K562 (cell line): ENCODE measurements around the gene MINDY4. TPM values are rescaled to one million over a fixed set of nuclear protein-coding genes. Genes with fewer than 3 reads are reported as not detected.

Experiments used
- ATAC-seq: fragments of 200-7000 bp; cut with Tn5 transposase; 3 replicates; pipeline ENCODE4 v1.9.1; 2020; ENCODE audit warnings: moderate library complexity
- BruUV-seq: library from RNA; stranded (reverse); fragments of 400-500 nt; replicated peaks from 2 replicates; lab custom pipeline; 2021; lab: Mats Ljungman, UMichigan
- CTCF ChIA-PET: fragments of 300-600 bp; formaldehyde crosslinking; extraction: SDS; loops from one replicate; lab custom pipeline; 2021; ENCODE audit warnings: low intra/inter-chr PET ratio; lab: Yijun Ruan, JAX
- POLR2A ChIA-PET: fragments of 300-600, 350-650 bp; sonication (Branson Sonifier 250); formaldehyde crosslinking; extraction: SDS; loops from one replicate; lab custom pipeline; 2021; ENCODE audit warnings: antibody characterized with exemption, inconsistent platforms; lab: Yijun Ruan, JAX
- DNase-seq, 4 experiments: peaks; one replicate each; pipeline versions ENCODE4 v3.0.0 to v3.0.0-alpha.2; 2011 to 2018; ENCODE audit warnings: low spot score in 3 of 4, mixed read lengths in 3 of 4; ENCODE audit errors: extremely low read depth in 1 of 4
- FAIRE-seq: peaks from 2 replicates; lab custom pipeline; 2011; peaks lifted over from hg19 to GRCh38; lab: Jason Lieb, UNC
- H2AFZ ChIP-seq: 2 replicates; pipeline ENCODE4 v1.6.0; 2011; ENCODE audit warnings: low read depth, low read length, control low read depth, inconsistent platforms
- H3K27ac ChIP-seq: fragments of 200-600 bp; 3 replicates; pipeline ENCODE4 v1.8.0; 2011; ENCODE audit warnings: low read depth, mild to moderate bottlenecking, control low read depth, inconsistent platforms, low read length, moderate library complexity, mixed read lengths; ENCODE audit errors: extremely low read depth
- H3K27me3 ChIP-seq, 2 experiments: fragments of 300-600 bp in 1 of 2; 2 replicates in 1 of 2; 3 replicates in 1 of 2; pipeline versions ENCODE4 v1.6.0 to v1.8.0; 2011; ENCODE audit warnings: inconsistent platforms in 2 of 2, low read length in 2 of 2, mild to moderate bottlenecking in 1 of 2, mixed read lengths in 1 of 2, moderate library complexity in 1 of 2; ENCODE audit not compliant: control insufficient read depth in 2 of 2, insufficient read depth in 2 of 2
- H3K36me3 ChIP-seq: fragments of 300-600 bp; 3 replicates; pipeline ENCODE4 v1.8.0; 2011; ENCODE audit warnings: mild to moderate bottlenecking, low read length, inconsistent platforms; ENCODE audit not compliant: control insufficient read depth, insufficient read depth
- H3K4me1 ChIP-seq, 2 experiments: fragments of 200-600 bp in 1 of 2; replicated peaks in 1 of 2; 2 replicates in 1 of 2; 3 replicates in 1 of 2; pipeline versions ENCODE4 v1.5.1 to v1.8.0; 2011; ENCODE audit warnings: inconsistent platforms in 2 of 2, low read length in 2 of 2, mild to moderate bottlenecking in 1 of 2, mixed read lengths in 1 of 2, moderate library complexity in 1 of 2; ENCODE audit not compliant: control insufficient read depth in 2 of 2, insufficient read depth in 2 of 2
- H3K4me2 ChIP-seq: 2 replicates; pipeline ENCODE4 v1.6.1; 2011; ENCODE audit warnings: low read length, control low read depth, inconsistent platforms, mixed read lengths; ENCODE audit not compliant: insufficient read depth
- H3K4me3 ChIP-seq: fragments of 200-600 bp; sonication (generic), shearing (Covaris generic); 2 replicates; pipeline ENCODE4 v1.5.1; 2016; ENCODE audit warnings: control low read depth, inconsistent platforms
- H3K79me2 ChIP-seq: fragments of 200-600 bp; 3 replicates; pipeline ENCODE4 v1.8.0; 2011; ENCODE audit warnings: low read length, inconsistent platforms; ENCODE audit not compliant: control insufficient read depth, insufficient read depth
- H3K9ac ChIP-seq, 2 experiments: 2 replicates each; pipeline versions ENCODE4 v1.6.0 to v1.6.1; 2011; ENCODE audit warnings: low read depth in 2 of 2, low read length in 2 of 2, control low read depth in 1 of 2, inconsistent platforms in 1 of 2, mild to moderate bottlenecking in 1 of 2, mixed read lengths in 1 of 2; ENCODE audit not compliant: insufficient read depth in 1 of 2
- H3K9me1 ChIP-seq: one replicate; pipeline ENCODE4 v1.6.0; 2011; ENCODE audit warnings: inconsistent platforms, mild to moderate bottlenecking, low read length, moderate library complexity; ENCODE audit not compliant: control insufficient read depth, insufficient read depth
- H3K9me3 ChIP-seq: replicated peaks from 2 replicates; pipeline ENCODE4 v1.5.1; 2011; ENCODE audit warnings: low read depth, low read length, inconsistent platforms; ENCODE audit not compliant: control insufficient read depth, insufficient read depth
- H4K20me1 ChIP-seq: replicated peaks from 2 replicates; pipeline ENCODE4 v1.6.1; 2011; ENCODE audit warnings: low read length, inconsistent platforms, mixed read lengths; ENCODE audit not compliant: control insufficient read depth, insufficient read depth
- ADNP ChIP-seq: fragments of 200-800 bp; sonication (Bioruptor generic); IDR thresholded peaks from 2 replicates; pipeline ENCODE4 v1.6.1; 2016; ENCODE audit warnings: missing genetic modification characterization, missing compliant biosample characterization
- CEBPG ChIP-seq, 3 experiments: fragments of 200-800 bp in 1 of 3; sonication (Bioruptor generic) in 1 of 3; sonication (generic) in 1 of 3; formaldehyde crosslinking in 1 of 3; IDR thresholded peaks in 2 of 3; conservative IDR thresholded peaks in 1 of 3; 2 replicates each; pipeline versions ENCODE4 v1.6.1 to v1.8.0; 2016 to 2022; ENCODE audit warnings: missing compliant biosample characterization in 2 of 3, missing genetic modification characterization in 2 of 3, mild to moderate bottlenecking in 1 of 3, missing genetic modification reagents in 1 of 3
- CREB1 ChIP-seq, 2 experiments: sonication (generic) in 1 of 2; formaldehyde crosslinking in 1 of 2; IDR thresholded peaks; 2 replicates each; pipeline versions ENCODE4 v1.6.1 to v1.8.0; 2012 to 2022; ENCODE audit warnings: inconsistent platforms in 1 of 2, mild to moderate bottlenecking in 1 of 2, missing genetic modification reagents in 1 of 2, moderate library complexity in 1 of 2
- HMG20A ChIP-seq: fragments of 450-650 bp; formaldehyde crosslinking; conservative IDR thresholded peaks from 2 replicates; pipeline ENCODE4 v1.4.0; 2020; ENCODE audit warnings: mild to moderate bottlenecking, mixed read lengths
- HSF4 ChIP-seq: fragments of 250-450 bp; sonication (Bioruptor Pico); IDR thresholded peaks from 2 replicates; pipeline ENCODE4 v2.1.2; 2022; ENCODE audit warnings: mild to moderate bottlenecking, moderate library complexity, borderline replicate concordance
- NFE2L1 ChIP-seq: fragments of 450-650 bp; IDR thresholded peaks from 2 replicates; pipeline ENCODE4 v1.6.1; 2016; ENCODE audit warnings: missing genetic modification characterization, low read depth, mild to moderate bottlenecking, missing compliant biosample characterization, moderate library complexity, borderline replicate concordance
- NFIC ChIP-seq: fragments of 450-650 bp; IDR thresholded peaks from 2 replicates; pipeline ENCODE4 v1.6.1; 2017; ENCODE audit warnings: mild to moderate bottlenecking, inconsistent platforms
- RAD21 ChIP-seq, 2 experiments: fragments of 250-450 bp in 1 of 2; fragments of 450-650 bp in 1 of 2; sonication (Bioruptor Pico) in 1 of 2; formaldehyde crosslinking in 1 of 2; IDR thresholded peaks in 1 of 2; conservative IDR thresholded peaks in 1 of 2; 2 replicates each; pipeline versions ENCODE4 v1.4.0 to v1.8.0; 2020 to 2022; ENCODE audit warnings: mild to moderate bottlenecking in 2 of 2, moderate library complexity in 1 of 2
- SMARCB1 ChIP-seq: IDR thresholded peaks from 2 replicates; pipeline ENCODE4 v1.6.1; 2011; ENCODE audit warnings: improper control_type of control experiment, low read depth; ENCODE audit not compliant: insufficient read length
- SMC3 ChIP-seq: conservative IDR thresholded peaks from 2 replicates; pipeline ENCODE4 v1.6.1; 2011; ENCODE audit warnings: low read depth, low read length, improper control_type of control experiment; ENCODE audit not compliant: insufficient read depth
- TSC22D4 ChIP-seq: fragments of 450-650 bp; IDR thresholded peaks from 2 replicates; pipeline ENCODE4 v1.6.1; 2016; ENCODE audit warnings: missing genetic modification characterization, missing biosample characterization, control low read depth
- ZNF23 ChIP-seq: fragments of 250-450 bp; sonication (Bioruptor Pico); IDR thresholded peaks from 2 replicates; pipeline ENCODE4 v1.4.0; 2020; ENCODE audit warnings: mild to moderate bottlenecking
- WGBS: fragments of 100-300 bp; shearing (Covaris generic); methylation state at CpG from one replicate; pipeline ENCODE4 v1.1.6; 2016; ENCODE audit warnings: low coverage, mixed read lengths; ENCODE audit not compliant: insufficient coverage; ENCODE audit errors: missing lambda C conversion rate; 5-methylcytosine and 5-hydroxymethylcytosine counted together
- in situ Hi-C: fragments of 300-500 bp; cut with MboI; formaldehyde crosslinking; loops from 4 replicates; pipeline ENCODE4 v1.15.0; 2018; ENCODE audit warnings: inconsistent platforms, mixed read lengths
- intact Hi-C: fragments of 100-400 bp; cut with micrococcal nuclease; formaldehyde crosslinking; loops from 2 replicates; pipeline ENCODE4 v1.14.2; 2022
- polyA plus RNA-seq, 8 experiments: library from polyadenylated mRNA; depleted of rRNA in 4 of 8; stranded (reverse) in 5 of 8; unstranded in 3 of 8; fragments of >200 nt; fragmentation: Nextera tagmentation in 2 of 8; fragmentation: Illumina TruSeq in 1 of 8; extraction: Ambion mirVana in 2 of 8; extraction: Trizol in 1 of 8; gene quantifications; 2 replicates each; pipeline versions ENCODE4 v1.2.1 to v1.2.3, GENCODE V29; 2011 to 2014; ENCODE audit warnings: inconsistent platforms in 1 of 8, missing spikeins in 1 of 8
- total RNA-seq, 7 experiments: library from RNA; depleted of rRNA in 6 of 7; stranded (reverse); fragments of >200 nt in 6 of 7; fragmentation: Illumina TruSeq in 2 of 7; extraction: Trizol in 2 of 7; gene quantifications; 2 replicates each; pipeline versions ENCODE4 v1.2.1 to v1.2.3, GENCODE V29; 2011 to 2021; ENCODE audit warnings: low replicate concordance in 1 of 7
- TF ChIP-seq, protein P1 (sequence below): fragments of 450-650 bp; IDR thresholded peaks from 2 replicates; pipeline ENCODE4 v1.6.1; 2016; ENCODE audit warnings: borderline replicate concordance
- TF ChIP-seq, protein P2 (sequence below): conservative IDR thresholded peaks from 2 replicates; pipeline ENCODE4 v1.6.1; 2011; ENCODE audit warnings: low read depth, mild to moderate bottlenecking, low read length; ENCODE audit not compliant: control insufficient read depth
- TF ChIP-seq, protein P3 (sequence below): sonication (generic); IDR thresholded peaks from 2 replicates; pipeline ENCODE4 v1.6.1; 2016

Gene MINDY4
- total and polyA plus RNA-seq, 9 of the 15 experiments (the other 6 are each of a cell fraction or from before 2014, with no cell fraction given), result 2.1 to 16.7 (median 11.0) TPM

DNA sequence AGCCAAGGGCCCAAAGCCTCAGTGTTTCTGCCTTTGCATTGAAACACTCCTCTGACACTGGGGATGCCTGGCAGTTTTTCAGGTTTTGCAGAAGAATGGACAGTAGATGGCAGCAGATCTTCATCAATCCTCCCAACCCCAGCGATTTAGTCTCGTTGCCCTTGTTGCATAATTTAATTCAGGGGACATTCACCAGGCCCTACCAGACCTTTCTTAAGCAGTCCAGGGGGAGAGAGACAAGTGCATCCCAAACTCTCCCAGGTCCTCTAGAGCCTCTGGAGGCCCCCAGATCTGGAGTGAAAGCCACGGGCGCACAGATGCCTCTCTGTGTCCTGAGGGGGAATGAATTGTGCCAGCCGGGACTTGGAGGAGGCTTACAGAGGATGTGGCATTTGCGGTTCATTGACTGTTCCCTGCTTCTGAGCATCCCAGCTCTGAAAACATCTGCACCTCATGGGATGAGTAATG lies 29.6 kb downstream of the MINDY4 start (continued):
- TF ChIP-seq RAD21 (CRISPR knock-in tag; conservative IDR thresholded peaks at IDR 0.05 in 1 of 2, IDR thresholded peaks at IDR 0.05 in 1 of 2) (peak; percentile 74 to 85), NFIC (peak; percentile 20; the same call in 1 of the 2 replicates), CEBPG (CRISPR knock-in tag; IDR thresholded peaks at IDR 0.05) (no peak; the same call in 1 of the 2 replicates), CEBPG (tag; conservative IDR thresholded peaks at IDR 0.05 in 1 of 2, IDR thresholded peaks at IDR 0.05 in 1 of 2) (peak; percentile 30 to 52; a peak in 2 of 4 replicates), SMC3 (peak; percentile 84), HMG20A (CRISPR knock-in tag) (no peak)
- TF ChIP-seq, all 486 proteins: peak for 10

DNA sequence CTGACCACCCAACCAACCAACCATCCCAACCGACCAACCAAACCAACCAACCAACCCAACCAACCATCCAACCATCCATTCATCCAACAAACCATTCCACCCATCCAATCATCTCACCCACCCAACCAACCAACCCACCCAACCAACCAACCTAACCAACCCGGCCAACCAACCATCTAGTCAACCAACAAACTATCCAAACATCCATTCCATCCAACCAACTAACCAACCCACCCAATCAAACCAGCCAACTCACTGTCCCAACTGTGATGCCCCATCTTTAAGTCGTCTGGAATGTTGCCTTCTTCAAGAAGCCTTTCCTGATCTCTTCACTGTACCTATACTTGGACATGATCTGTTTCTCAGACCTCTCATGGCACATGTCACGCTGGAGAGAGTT lies 31.6 kb downstream of the MINDY4 start:
- ChIA-PET CTCF (interaction anchor here (1.0 kb wide), 1 partner anchor 172 kb away, joined by 3 read pairs; no protein-coding TSS in a partner anchor), POLR2A (no interaction called here)
- WGBS, result 45% methylated on average over 4 of the region's 4 CpGs
- Histone ChIP-seq H3K27ac (no peak overlapping the region), H3K36me3 (peaks cover 41% of the 10 kb centered on the region; the same call in 2 of the 3 replicates), H3K9ac (no peak overlapping the region), H3K4me1 (peaks cover 0 to 7% of the 10 kb centered on the region in 2 experiments; a peak in 3 of 5 replicates), H3K9me3 (no peaks in the 10 kb centered on the region), H4K20me1 (peaks cover 5% of the 10 kb centered on the region; the same call in 1 of the 2 replicates), H3K79me2 (no peaks in the 10 kb centered on the region), H3K27me3 (no peaks in the 10 kb centered on the region), H3K9me1 (peaks cover 4% of the 10 kb centered on the region), H3K4me3 (no peak overlapping the region), H2AFZ (no peak overlapping the region), H3K4me2 (no peak overlapping the region)
- intact Hi-C loops, result loop anchor here (5.0 kb wide), 1 partner anchor 94 kb away; no protein-coding TSS in a partner anchor
- DNase-seq, result no peak
- BruUV-seq, result no TSS peak
- FAIRE-seq, result no peak
- ATAC-seq, result no peak
- in situ Hi-C loops, result loop anchor here (5.0 kb wide), 3 partner anchors 56 to 319 kb away; no protein-coding TSS in a partner anchor
- TF ChIP-seq HSF4 (CRISPR knock-in tag) (no peak), NFE2L1 (tag) (no peak), SMARCB1 (no peak), ZNF23 (CRISPR knock-in tag) (no peak), ADNP (tag) (no peak), TSC22D4 (tag) (0 out of 2 replicates have a peak, but pooled peaks have one; percentile 13), CREB1 (IDR thresholded peaks at IDR 0.05) (no peak), CREB1 (CRISPR knock-in tag; IDR thresholded peaks at IDR 0.05) (no peak)
- TF ChIP-seq, protein P1, sequence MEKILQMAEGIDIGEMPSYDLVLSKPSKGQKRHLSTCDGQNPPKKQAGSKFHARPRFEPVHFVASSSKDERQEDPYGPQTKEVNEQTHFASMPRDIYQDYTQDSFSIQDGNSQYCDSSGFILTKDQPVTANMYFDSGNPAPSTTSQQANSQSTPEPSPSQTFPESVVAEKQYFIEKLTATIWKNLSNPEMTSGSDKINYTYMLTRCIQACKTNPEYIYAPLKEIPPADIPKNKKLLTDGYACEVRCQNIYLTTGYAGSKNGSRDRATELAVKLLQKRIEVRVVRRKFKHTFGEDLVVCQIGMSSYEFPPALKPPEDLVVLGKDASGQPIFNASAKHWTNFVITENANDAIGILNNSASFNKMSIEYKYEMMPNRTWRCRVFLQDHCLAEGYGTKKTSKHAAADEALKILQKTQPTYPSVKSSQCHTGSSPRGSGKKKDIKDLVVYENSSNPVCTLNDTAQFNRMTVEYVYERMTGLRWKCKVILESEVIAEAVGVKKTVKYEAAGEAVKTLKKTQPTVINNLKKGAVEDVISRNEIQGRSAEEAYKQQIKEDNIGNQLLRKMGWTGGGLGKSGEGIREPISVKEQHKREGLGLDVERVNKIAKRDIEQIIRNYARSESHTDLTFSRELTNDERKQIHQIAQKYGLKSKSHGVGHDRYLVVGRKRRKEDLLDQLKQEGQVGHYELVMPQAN, result no peak
- TF ChIP-seq, protein P2, sequence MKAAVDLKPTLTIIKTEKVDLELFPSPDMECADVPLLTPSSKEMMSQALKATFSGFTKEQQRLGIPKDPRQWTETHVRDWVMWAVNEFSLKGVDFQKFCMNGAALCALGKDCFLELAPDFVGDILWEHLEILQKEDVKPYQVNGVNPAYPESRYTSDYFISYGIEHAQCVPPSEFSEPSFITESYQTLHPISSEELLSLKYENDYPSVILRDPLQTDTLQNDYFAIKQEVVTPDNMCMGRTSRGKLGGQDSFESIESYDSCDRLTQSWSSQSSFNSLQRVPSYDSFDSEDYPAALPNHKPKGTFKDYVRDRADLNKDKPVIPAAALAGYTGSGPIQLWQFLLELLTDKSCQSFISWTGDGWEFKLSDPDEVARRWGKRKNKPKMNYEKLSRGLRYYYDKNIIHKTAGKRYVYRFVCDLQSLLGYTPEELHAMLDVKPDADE, result no peak
- TF ChIP-seq, protein P3, sequence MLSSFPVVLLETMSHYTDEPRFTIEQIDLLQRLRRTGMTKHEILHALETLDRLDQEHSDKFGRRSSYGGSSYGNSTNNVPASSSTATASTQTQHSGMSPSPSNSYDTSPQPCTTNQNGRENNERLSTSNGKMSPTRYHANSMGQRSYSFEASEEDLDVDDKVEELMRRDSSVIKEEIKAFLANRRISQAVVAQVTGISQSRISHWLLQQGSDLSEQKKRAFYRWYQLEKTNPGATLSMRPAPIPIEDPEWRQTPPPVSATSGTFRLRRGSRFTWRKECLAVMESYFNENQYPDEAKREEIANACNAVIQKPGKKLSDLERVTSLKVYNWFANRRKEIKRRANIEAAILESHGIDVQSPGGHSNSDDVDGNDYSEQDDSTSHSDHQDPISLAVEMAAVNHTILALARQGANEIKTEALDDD, result peak; percentile 88
